ENCODE results near the gene ATG2A.

Gene ATG2A

GRCh38 chr11:64875369-64876228 is 41.4 kb downstream of the ATG2A start:
- TF ChIP-seq ZFX (IDR thresholded peaks at IDR 0.05; ENCODE audit: borderline replicate concordance), result no peak
- no peak for TF ChIP-seq CTCF (IDR thresholded peaks at IDR 0.05)
- no peak overlapping the region for H3K27ac ChIP-seq

GRCh38 chr11:64874308-64875240 is 42.4 kb downstream of the ATG2A start:
- no peak overlapping the region for H3K27ac ChIP-seq
- no peak for TF ChIP-seq CTCF (IDR thresholded peaks at IDR 0.05)
- TF ChIP-seq ZFX (IDR thresholded peaks at IDR 0.05; ENCODE audit: borderline replicate concordance), result no peak

GRCh38 chr11:64872790-64873488 is 44.1 kb downstream of the ATG2A start:
- no peak for TF ChIP-seq CTCF (IDR thresholded peaks at IDR 0.05)
- no peak for TF ChIP-seq ZFX (IDR thresholded peaks at IDR 0.05; ENCODE audit: borderline replicate concordance)
- no peak overlapping the region for H3K27ac ChIP-seq

GRCh38 chr11:64871492-64871891 is 45.5 kb downstream of the ATG2A start:
- TF ChIP-seq CTCF (IDR thresholded peaks at IDR 0.05) (no peak), ZFX (IDR thresholded peaks at IDR 0.05; ENCODE audit: borderline replicate concordance) (no peak)
- no peak overlapping the region for H3K27ac ChIP-seq

GRCh38 chr11:64870893-64871466 is 46.0 kb downstream of the ATG2A start:
- TF ChIP-seq CTCF (IDR thresholded peaks at IDR 0.05) (no peak), ZFX (IDR thresholded peaks at IDR 0.05; ENCODE audit: borderline replicate concordance) (no peak)
- no peak overlapping the region for H3K27ac ChIP-seq

- no peak overlapping the region for H3K27ac ChIP-seq
- TF ChIP-seq ZFX (IDR thresholded peaks at IDR 0.05; ENCODE audit: borderline replicate concordance) (no peak), CTCF (IDR thresholded peaks at IDR 0.05) (no peak)
Measured at GRCh38 chr11:64870176-64870892, 46.7 kb downstream of the ATG2A start.

Data from 22Rv1 (cell line).